Cerebellar nuclear complex (tissue), 1 donor: ENCODE data around the gene NAALADL2.
"Not testable (repeated sequence)": the region's sequence is repeated elsewhere in the genome, so short reads cannot be mapped to it uniquely, and the experiment has no call there.

Experiments used
- DNase-seq, 2 experiments: peaks; one replicate each; lab custom pipeline; 2025; lab: John Stamatoyannopoulos, UW

The NAALADL2 gene

DNA sequence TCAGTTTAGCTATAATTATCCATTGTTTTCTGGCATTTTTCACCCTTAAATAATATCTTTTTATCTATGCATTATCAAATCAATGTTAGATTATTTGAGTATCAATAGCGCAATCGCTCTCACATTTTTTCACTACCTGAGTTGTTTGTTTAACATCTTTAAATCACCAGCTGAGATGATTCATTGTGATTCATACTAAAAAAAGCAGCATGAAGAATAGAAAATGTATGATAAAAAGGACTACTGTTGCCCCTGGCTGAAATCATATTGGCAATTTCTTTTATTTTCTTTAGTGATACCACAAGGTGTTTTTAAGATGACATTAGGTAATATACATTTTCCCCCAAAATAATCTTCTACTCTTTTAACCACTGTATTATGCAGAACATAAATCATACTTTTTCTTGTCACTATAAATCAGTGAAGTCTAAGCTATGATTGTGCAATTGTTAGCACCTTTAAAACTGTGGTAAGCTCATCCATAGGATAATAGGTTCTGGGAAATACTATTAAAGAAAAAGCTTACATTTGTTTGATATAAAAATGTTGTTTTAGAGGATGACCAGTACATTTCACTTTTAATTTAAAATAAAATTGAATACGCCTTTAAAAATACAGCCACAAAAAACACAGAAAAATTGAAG is 889.1 kb downstream of the NAALADL2 start:
- no peak for DNase-seq

- DNase-seq: no peak
Measured at GRCh38 chr3:175749981-175750380, 890.8 kb downstream of the NAALADL2 start.

- no peak for DNase-seq
Measured at GRCh38 chr3:175751089-175751488, 892.0 kb downstream of the NAALADL2 start.

DNA sequence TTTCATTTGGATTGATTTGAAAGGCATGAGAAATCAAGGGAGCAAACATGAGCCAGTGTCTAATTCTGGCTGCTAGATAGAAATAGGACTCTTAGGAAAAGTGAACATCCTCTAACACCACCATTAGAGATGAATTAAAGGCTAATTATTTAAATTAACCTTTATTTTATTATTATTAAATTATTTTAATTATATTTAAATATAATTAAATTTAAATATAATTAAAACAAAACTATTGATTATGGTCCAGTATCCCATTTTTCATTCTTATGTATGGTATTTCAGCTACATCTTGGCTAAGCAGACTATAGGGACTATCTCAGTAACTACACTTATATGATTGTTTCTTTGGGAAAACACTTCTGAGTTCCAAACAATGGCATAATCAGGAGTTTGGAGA is 904.8 kb downstream of the NAALADL2 start:
- no peak for DNase-seq

GRCh38 chr3:175764722-175765121 is 905.6 kb downstream of the NAALADL2 start:
- DNase-seq: no peak

DNA sequence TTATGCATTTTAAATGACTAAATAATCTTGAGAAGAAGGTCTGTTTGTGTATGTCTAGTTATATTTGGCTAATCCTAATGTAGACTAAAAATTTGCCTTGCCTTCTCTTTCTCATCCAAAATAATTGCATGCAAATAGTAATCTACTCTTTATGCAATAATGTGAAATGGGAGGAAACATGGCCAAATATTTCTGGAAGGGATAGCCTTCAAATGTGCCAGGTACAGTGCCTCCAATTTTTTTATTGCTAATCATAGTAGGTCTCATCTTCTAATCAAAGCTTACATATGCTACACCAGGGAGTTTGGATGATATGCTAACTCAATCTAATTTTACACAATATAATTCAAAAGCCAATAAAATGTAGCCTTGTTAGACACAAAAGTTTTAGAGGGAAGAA is 911.3 kb downstream of the NAALADL2 start:
- DNase-seq: no peak

- no peak for DNase-seq
Measured at GRCh38 chr3:175777495-175777894, 918.4 kb downstream of the NAALADL2 start.

GRCh38 chr3:175777965-175778364 is 918.8 kb downstream of the NAALADL2 start:
- DNase-seq: no peak

GRCh38 chr3:175778994-175779393 is 919.9 kb downstream of the NAALADL2 start:
- no peak for DNase-seq

DNA sequence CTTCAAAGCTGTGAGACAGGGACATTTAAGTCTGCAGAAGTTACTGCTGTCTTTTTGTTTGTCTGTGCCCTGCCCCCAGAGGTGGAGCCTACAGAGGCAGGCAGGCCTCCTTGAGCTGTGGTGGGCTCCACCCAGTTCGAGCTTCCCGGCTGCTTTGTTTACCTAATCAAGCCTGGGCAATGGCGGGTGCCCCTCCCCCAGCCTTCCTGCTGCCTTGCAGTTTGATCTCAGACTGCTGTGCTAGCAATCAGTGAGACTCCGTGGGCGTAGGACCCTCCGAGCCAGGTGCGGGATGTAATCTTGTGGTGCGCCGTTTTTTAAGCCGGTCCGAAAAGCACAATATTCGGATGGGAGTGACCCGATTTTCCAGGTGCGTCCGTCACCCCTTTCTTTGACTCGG is 928.0 kb downstream of the NAALADL2 start:
- DNase-seq: not testable (repeated sequence)

DNA sequence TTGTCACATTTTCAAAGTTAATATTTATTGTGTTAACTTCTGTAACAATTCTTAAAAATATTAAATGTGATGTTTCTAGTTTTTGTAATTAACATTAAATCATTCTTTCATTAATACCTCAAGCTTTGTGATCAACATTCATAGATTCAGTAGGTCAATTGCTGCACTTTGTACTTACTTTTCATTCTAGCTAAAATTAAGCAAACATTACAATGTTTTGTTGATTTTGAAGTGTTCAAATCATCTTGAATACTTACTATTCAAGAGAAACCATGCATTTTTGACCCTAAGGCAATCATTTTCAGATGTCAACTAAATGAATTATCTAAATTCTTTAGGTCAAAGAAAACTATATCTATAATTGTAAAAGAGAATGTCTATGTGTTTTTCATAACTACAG is 933.1 kb downstream of the NAALADL2 start:
- no peak for DNase-seq

DNA sequence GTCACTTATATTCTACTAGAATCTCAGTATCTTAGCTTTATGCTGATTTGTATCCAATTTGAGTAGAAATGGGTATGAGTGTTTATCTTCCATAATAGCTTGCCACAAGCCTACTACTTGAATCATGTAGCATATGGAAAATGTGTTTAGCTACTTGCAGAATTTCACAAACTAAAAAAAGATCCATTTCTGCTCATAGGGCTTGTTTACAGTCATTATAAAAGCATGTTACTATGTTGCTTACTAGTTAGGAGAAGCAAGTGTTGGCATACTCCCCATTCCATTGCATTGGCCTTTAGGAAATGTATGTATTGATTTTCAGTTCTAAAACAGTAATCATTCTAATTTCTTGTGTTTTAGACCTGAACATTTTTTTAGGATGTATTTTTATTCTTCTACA is 939.2 kb downstream of the NAALADL2 start:
- no peak for DNase-seq

GRCh38 chr3:175805825-175806224 is 946.7 kb downstream of the NAALADL2 start:
- DNase-seq: no peak

GRCh38 chr3:175807175-175807574 is 948.0 kb downstream of the NAALADL2 start:
- DNase-seq: no peak

DNA sequence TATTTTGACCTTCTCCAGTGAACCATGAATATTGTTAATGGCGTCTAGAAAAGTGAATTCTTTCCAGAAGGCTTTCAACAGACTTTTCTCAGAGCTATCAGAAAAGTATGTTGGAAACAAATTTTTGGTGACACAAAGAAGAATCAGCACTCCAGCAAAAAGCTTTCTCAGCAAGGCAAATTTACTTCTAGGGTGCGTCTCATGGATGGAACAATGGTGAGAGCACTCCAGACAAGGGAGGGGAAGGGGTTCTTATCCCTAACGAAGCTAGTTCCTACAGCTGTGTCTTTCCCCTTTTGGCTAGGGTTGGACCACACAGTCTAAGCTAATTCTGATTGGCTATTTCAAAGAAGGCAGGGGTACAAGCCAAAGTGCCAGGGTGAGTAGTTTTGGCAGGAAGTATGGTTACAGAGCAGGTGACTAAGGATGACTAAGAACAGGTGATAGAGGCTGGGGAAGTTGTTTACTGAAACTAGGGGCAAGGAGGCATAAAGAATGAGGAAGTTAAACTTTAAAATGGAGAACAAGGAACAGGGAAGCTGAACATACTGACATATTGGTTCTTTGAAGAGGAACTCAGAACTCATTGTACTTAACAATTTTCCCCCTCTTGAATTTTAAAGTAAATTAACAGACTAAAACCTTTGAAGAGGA is 959.8 kb downstream of the NAALADL2 start:
- no peak for DNase-seq

- not testable (repeated sequence) for DNase-seq
Measured at GRCh38 chr3:175822766-175823491, 963.8 kb downstream of the NAALADL2 start.

- not testable (repeated sequence) for DNase-seq
Measured at GRCh38 chr3:175825016-175825580, 966.0 kb downstream of the NAALADL2 start.

DNA sequence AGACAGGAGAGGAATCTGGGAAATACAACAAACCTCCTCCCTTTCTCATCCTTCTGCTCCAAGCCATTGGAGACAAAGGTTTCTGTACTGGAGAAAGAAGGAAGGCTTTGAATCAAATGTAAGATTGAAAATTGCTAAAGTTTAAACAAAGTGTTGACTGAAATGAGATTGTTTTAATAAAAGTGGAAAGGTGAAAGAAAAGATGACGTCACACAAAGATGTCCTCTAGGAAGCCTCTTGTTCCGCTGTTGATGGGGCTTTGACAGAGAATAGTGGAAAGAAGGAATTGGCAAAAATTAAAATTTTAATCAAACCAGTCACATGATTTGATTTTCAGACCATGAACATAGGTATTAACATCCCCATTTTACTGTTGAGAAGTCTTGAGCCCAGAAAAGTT is 967.6 kb downstream of the NAALADL2 start:
- no peak for DNase-seq

DNA sequence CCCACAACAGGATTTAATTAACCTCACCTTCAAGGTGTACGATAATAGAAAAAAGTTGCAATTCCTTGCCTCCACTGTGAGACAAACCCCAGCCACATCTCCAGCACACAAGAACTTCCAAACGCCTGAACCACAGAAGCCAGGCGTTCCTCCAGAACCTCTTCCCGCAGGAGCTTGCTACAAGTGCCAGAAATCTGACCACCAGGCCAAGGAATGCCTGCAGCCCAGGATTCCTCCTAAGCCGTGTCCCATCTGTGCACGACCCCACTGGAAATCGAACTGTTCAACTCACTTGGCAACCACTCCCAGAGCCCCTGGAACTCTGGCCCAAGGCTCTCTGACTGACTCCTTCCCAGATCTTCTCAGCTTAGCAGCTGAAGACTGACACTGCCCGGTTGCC is 970.7 kb downstream of the NAALADL2 start:
- not testable (repeated sequence) for DNase-seq

GRCh38 chr3:175835763-175836162 is 976.6 kb downstream of the NAALADL2 start:
- not testable (repeated sequence) for DNase-seq

GRCh38 chr3:175836617-175837016 is 977.5 kb downstream of the NAALADL2 start:
- no peak for DNase-seq

- DNase-seq: no peak
Measured at GRCh38 chr3:175837962-175838361, 978.8 kb downstream of the NAALADL2 start.
